Measurements from ENCODE around the gene TWIST1. TPM values are rescaled to one million over a fixed set of nuclear protein-coding genes. Genes with fewer than 3 reads are reported as not detected.

TWIST1 gene
- polyA plus RNA-seq, 1 experiment: 28.2 TPM

DNA sequence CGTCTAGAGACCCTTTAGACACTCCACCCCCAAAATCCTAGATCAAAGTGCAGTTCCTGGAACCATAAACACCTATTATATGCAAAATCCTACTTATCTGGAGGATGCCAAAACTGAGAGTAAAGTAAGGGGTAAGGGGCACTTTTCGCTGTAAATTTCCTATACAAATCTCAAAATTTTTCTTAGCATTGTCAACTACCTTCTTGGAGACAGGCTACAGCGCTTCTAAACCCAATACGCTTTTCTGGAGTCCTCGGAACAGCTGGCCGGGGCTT is 10.4 kb downstream of the TWIST1 start:
- H3K27me3 ChIP-seq (ENCODE audit: control insufficient read depth, insufficient read depth, low read length): no peaks in the 10 kb centered on the region
- POLR2A ChIA-PET: interaction anchor here (0.9 kb wide), 1 partner anchor 10 kb away, joined by 3 read pairs; the partner anchor contains the start of gene TWIST1
- DNase-seq (ENCODE audit: low read depth): no peak
- H3K4me3 ChIP-seq (ENCODE audit: low read depth, low read length): peak overlapping the region; percentile 48
- CTCF ChIA-PET: interaction anchor here (0.8 to 3.2 kb wide), 4 partner anchors 7 to 752 kb away, joined by 3 to 10 read pairs (median 4); no protein-coding TSS in a partner anchor
- H3K36me3 ChIP-seq (ENCODE audit: control insufficient read depth, insufficient read depth, low read length): no peaks in the 10 kb centered on the region
- TF ChIP-seq, protein P1, sequence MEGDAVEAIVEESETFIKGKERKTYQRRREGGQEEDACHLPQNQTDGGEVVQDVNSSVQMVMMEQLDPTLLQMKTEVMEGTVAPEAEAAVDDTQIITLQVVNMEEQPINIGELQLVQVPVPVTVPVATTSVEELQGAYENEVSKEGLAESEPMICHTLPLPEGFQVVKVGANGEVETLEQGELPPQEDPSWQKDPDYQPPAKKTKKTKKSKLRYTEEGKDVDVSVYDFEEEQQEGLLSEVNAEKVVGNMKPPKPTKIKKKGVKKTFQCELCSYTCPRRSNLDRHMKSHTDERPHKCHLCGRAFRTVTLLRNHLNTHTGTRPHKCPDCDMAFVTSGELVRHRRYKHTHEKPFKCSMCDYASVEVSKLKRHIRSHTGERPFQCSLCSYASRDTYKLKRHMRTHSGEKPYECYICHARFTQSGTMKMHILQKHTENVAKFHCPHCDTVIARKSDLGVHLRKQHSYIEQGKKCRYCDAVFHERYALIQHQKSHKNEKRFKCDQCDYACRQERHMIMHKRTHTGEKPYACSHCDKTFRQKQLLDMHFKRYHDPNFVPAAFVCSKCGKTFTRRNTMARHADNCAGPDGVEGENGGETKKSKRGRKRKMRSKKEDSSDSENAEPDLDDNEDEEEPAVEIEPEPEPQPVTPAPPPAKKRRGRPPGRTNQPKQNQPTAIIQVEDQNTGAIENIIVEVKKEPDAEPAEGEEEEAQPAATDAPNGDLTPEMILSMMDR (IDR thresholded peaks at IDR 0.05; ENCODE audit: insufficient read depth, low read depth, low read length): no peak

DNA sequence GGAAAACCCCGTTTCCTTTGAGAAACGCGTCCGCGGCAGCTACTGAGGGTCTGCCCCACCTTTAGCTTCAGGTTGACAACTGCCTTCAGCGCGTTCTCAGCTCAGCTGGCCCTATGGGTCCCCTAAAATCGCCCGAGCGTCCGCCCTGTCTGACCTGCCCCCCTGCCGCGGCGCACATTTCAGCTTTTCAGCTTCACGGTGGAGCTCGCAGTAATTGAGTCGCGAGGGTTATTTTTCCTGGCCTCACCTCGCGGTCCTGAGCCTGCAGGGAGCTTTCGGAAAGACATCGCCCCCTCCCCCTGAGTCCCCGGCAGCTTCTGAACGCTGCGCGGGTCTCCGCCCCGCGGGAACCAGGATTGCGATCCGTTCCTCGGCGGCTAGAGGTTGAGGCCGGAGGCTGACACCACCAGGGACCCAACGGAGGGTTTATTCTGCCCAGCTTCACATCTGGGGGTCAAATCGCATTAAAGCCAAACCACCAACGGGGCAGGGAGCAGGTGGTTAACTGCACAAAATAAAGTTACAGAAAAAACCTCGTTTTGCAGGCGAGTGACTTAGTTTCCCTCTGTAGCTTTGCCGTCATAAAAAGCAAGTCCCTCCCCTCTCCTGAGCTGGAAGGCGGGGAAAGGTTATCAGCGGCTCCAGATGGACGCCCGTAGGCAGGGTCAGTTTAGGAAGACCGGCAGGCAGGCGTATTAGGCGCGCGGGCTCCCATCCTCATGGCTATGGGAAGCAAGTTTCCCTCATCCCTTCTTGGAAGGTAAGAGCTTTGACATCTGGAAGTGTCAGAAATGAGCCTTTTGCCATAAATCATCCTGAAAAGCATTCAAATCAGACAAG is 11.0 kb downstream of the TWIST1 start:
- DNase-seq (ENCODE audit: low read depth): no peak
- POLR2A ChIA-PET: no interaction called here
- Histone ChIP-seq H3K4me3 (ENCODE audit: low read depth, low read length) (peak overlapping the region; percentile 48), H3K36me3 (ENCODE audit: control insufficient read depth, insufficient read depth, low read length) (no peaks in the 10 kb centered on the region), H3K27me3 (ENCODE audit: control insufficient read depth, insufficient read depth, low read length) (no peaks in the 10 kb centered on the region)
- CTCF ChIA-PET: interaction anchor here (0.8 to 3.2 kb wide), 4 partner anchors 8 to 752 kb away, joined by 3 to 10 read pairs (median 4); no protein-coding TSS in a partner anchor
- TF ChIP-seq, protein P1 (IDR thresholded peaks at IDR 0.05; ENCODE audit: insufficient read depth, low read depth, low read length): no peak

DNA sequence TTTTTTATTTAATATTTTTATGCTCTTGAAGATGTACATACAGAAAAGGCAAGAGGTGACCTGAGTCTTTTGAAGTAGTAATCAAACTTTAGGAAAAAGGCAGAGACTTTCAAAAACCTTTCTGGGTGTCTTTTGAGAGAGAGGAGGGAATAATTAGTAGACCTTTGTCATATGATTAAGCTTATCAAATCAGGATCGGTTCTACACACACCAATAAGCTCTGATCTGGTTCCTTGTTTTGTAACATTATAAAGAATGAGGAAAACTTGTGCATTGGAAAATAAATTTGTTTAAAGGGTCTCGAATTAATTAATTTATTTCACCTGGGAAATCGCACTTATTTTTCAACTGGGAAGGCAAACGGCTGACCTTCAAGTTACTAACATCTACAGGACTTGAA is 11.9 kb downstream of the TWIST1 start:
- peak overlapping the region; percentile 48 for H3K4me3 ChIP-seq (ENCODE audit: low read depth, low read length)
- H3K36me3 ChIP-seq (ENCODE audit: control insufficient read depth, insufficient read depth, low read length): no peaks in the 10 kb centered on the region
- ChIA-PET POLR2A (interaction anchor here (0.8 kb wide), 1 partner anchor 11 kb away, joined by 5 read pairs; no protein-coding TSS in a partner anchor), CTCF (interaction anchor here (1.4 to 3.2 kb wide), 3 partner anchors 9 to 14 kb away, joined by 4 to 10 read pairs (median 4); no protein-coding TSS in a partner anchor)
- no peaks in the 10 kb centered on the region for H3K27me3 ChIP-seq (ENCODE audit: control insufficient read depth, insufficient read depth, low read length)
- TF ChIP-seq, protein P1 (IDR thresholded peaks at IDR 0.05; ENCODE audit: insufficient read depth, low read depth, low read length): no peak
- no peak for DNase-seq (ENCODE audit: low read depth)

DNA sequence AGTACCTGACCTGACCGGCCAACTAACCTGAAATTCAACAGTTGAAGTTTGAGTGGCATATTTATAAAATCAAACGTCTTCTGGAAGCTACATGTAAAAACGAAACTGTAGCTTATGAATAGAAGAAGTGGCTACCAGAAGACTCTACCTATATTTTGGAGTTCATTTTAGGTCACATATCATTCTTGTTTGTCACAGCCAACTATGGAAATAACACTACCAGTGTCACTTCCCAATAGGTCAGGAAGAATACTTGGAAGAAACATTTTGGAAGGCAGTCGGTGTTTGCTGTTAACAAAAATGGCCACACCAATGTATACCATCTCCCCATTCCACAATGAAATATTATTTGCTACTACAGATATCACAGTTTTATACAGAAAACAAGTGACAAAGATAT is 12.6 kb downstream of the TWIST1 start:
- CTCF ChIA-PET: interaction anchor here (1.4 to 3.2 kb wide), 2 partner anchors 10 to 14 kb away, joined by 4 to 10 read pairs; no protein-coding TSS in a partner anchor
- POLR2A ChIA-PET: no interaction called here
- TF ChIP-seq, protein P1 (IDR thresholded peaks at IDR 0.05; ENCODE audit: insufficient read depth, low read depth, low read length): no peak

DNA sequence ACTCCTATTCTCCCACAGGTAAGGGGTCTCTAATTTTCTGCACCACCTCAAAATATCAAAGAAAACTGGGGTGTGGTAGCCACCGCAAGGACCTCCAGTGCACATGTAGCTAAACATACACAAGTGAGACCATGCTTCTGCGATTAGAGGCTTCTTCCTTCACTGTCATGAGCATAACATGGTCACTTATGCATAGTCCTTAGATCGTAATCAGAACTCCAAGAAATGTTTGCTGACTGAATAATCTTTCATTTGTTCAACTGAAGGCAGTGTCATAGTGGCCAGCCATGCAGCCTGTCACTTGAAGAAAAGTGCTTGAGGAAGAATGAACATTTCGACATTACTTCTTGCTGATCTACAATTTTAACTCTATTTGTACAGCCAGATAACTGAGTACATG is 14.6 kb downstream of the TWIST1 start:
- CTCF ChIA-PET: interaction anchor here (1.6 kb wide), 1 partner anchor 10 kb away, joined by 5 read pairs; no protein-coding TSS in a partner anchor
- no peak for DNase-seq (ENCODE audit: low read depth)
- Histone ChIP-seq H3K36me3 (ENCODE audit: control insufficient read depth, insufficient read depth, low read length) (no peaks in the 10 kb centered on the region), H3K4me3 (ENCODE audit: low read depth, low read length) (no peak overlapping the region), H3K27me3 (ENCODE audit: control insufficient read depth, insufficient read depth, low read length) (no peaks in the 10 kb centered on the region)
- TF ChIP-seq, protein P1 (IDR thresholded peaks at IDR 0.05; ENCODE audit: insufficient read depth, low read depth, low read length): no peak
- POLR2A ChIA-PET: no interaction called here

More for the DNA sequence above, 12.6 kb downstream of the TWIST1 start:
- no peak for DNase-seq (ENCODE audit: low read depth)
- Histone ChIP-seq H3K36me3 (ENCODE audit: control insufficient read depth, insufficient read depth, low read length) (no peaks in the 10 kb centered on the region), H3K4me3 (ENCODE audit: low read depth, low read length) (no peak overlapping the region), H3K27me3 (ENCODE audit: control insufficient read depth, insufficient read depth, low read length) (no peaks in the 10 kb centered on the region)
